Measurements from ENCODE around the gene SOX2.

SOX2 gene

DNA sequence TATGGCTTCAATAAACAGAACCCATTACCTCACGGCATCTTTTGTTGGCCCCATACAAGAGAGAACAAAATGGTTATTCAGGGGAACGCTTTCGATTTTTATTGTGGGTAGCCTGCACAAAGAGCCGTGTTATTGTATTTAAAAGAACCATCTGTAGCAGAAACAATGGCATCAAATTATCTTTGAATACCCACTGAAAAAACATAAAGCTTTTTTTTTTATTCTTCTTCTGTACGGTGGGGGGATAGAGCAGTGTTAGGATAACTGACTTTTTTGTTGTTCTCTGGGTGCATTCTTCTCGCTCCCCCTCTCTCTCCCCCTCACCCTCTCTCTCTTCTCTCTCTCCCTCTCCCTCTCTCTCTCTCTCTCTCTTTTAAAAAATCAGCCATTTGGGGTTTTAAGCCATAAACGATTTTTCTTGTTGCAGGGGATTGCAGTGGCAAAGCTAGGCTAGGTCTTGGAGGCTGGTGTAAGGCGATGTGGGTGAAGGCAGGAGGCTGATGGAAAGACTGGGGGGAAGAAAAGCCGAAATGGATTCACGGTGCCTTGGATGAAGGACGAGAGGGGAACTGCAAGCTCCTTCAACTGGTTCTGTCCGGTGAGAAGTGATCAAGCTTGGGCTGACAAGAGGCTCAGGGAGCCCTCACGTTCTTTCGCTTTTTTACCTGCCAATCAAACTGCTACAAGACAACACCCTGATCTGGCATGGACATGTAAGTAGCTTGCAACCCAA lies 12.4 kb upstream of the SOX2 start:
- Histone ChIP-seq H3K27me3 (ENCODE audit: insufficient read depth, insufficient read length) (peaks cover 21% of the 10 kb centered on the region), H3K9ac (ENCODE audit: insufficient read length, low read depth) (no peak overlapping the region), H3K36me3 (ENCODE audit: insufficient read depth, insufficient read length, low read length) (no peaks in the 10 kb centered on the region), H3K4me1 (ENCODE audit: insufficient read depth, insufficient read length) (no peaks in the 10 kb centered on the region), H3K9me3 (ENCODE audit: insufficient read depth, low read length) (peaks cover 17% of the 10 kb centered on the region; the same call in 1 of the 2 replicates), H3K4me3 (ENCODE audit: insufficient read length, low read depth) (no peak overlapping the region)
- no peak for DNase-seq (ENCODE audit: low read depth, low spot score)
- TF ChIP-seq SUZ12 (IDR thresholded peaks at IDR 0.05; ENCODE audit: extremely low read depth, insufficient read depth, insufficient read length), result no peak

GRCh38 chr3:181700168-181701087 lies 11.3 kb upstream of the SOX2 start:
- Histone ChIP-seq H3K4me1 (ENCODE audit: insufficient read depth, insufficient read length) (no peaks in the 10 kb centered on the region), H3K36me3 (ENCODE audit: insufficient read depth, insufficient read length, low read length) (no peaks in the 10 kb centered on the region), H3K27me3 (ENCODE audit: insufficient read depth, insufficient read length) (peaks cover 21% of the 10 kb centered on the region), H3K9ac (ENCODE audit: insufficient read length, low read depth) (no peak overlapping the region), H3K9me3 (ENCODE audit: insufficient read depth, low read length) (peaks cover 17% of the 10 kb centered on the region; the same call in 1 of the 2 replicates), H3K4me3 (ENCODE audit: insufficient read length, low read depth) (no peak overlapping the region)
- DNase-seq (ENCODE audit: low read depth, low spot score), result no peak
- TF ChIP-seq YY1 (IDR thresholded peaks at IDR 0.05; ENCODE audit: insufficient read depth, insufficient read length) (no peak), ZNF274 (IDR thresholded peaks at IDR 0.05; ENCODE audit: low read depth, low read length) (no peak), SUZ12 (IDR thresholded peaks at IDR 0.05; ENCODE audit: extremely low read depth, insufficient read depth, insufficient read length) (no peak)

GRCh38 chr3:181701096-181701495 lies 10.6 kb upstream of the SOX2 start:
- no peak for TF ChIP-seq YY1 (IDR thresholded peaks at IDR 0.05; ENCODE audit: insufficient read depth, insufficient read length)
- no peak for TF ChIP-seq SUZ12 (IDR thresholded peaks at IDR 0.05; ENCODE audit: extremely low read depth, insufficient read depth, insufficient read length)
- TF ChIP-seq ZNF274 (IDR thresholded peaks at IDR 0.05; ENCODE audit: low read depth, low read length), result no peak
- no peaks in the 10 kb centered on the region for H3K4me1 ChIP-seq (ENCODE audit: insufficient read depth, insufficient read length)
- DNase-seq (ENCODE audit: low read depth, low spot score), result no peak
- no peaks in the 10 kb centered on the region for H3K36me3 ChIP-seq (ENCODE audit: insufficient read depth, insufficient read length, low read length)
- peaks cover 17% of the 10 kb centered on the region; the same call in 1 of the 2 replicates for H3K9me3 ChIP-seq (ENCODE audit: insufficient read depth, low read length)
- H3K27me3 ChIP-seq (ENCODE audit: insufficient read depth, insufficient read length), result peaks cover 15% of the 10 kb centered on the region
- H3K4me3 ChIP-seq (ENCODE audit: insufficient read length, low read depth), result no peak overlapping the region
- H3K9ac ChIP-seq (ENCODE audit: insufficient read length, low read depth), result no peak overlapping the region

DNA sequence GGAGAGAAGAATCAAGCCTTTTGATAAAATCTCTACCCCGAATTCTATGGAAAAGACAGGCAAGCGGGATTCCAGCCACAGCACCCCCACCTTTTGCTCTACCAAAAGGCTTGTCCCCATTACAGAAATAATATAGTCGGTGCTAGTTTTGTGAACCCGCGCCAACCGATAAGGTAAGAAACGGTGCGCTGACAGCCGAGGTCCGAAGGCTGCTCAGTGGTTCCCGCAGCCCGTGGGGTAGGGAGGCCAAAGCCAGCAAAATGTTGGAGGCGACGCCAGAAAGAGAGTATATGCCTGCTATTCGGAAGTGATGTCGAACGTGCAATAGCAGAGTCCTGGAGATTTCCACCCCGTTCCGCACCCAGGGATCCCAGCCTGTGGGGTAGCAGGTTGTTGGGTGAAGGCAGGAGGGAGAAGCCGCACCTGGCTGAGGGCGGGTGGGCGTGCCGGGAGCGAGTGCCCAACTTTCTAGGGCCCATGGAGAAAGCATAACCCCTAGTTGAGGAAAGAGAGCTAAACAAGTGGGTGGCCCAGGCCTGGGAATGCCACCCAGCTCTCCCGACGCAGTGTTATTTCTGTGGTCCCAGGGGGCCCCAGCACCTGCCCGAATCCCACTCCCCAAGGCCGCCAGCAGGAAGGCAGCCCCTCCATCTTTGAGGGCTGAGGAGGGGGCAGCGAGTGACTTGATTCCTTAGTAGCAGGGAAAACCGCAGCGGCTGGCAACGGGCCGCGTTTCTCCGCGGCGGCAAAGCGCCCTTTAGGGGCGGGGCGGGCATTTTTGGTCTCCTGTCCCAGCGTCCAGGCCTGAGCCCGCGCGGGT lies 7.9 kb upstream of the SOX2 start:
- Histone ChIP-seq H3K27me3 (ENCODE audit: insufficient read depth, insufficient read length) (no peaks in the 10 kb centered on the region), H3K4me1 (ENCODE audit: insufficient read depth, insufficient read length) (no peaks in the 10 kb centered on the region), H3K4me3 (ENCODE audit: insufficient read length, low read depth) (no peak overlapping the region), H3K9me3 (ENCODE audit: insufficient read depth, low read length) (peaks cover 17% of the 10 kb centered on the region; the same call in 1 of the 2 replicates), H3K9ac (ENCODE audit: insufficient read length, low read depth) (no peak overlapping the region), H3K36me3 (ENCODE audit: insufficient read depth, insufficient read length, low read length) (no peaks in the 10 kb centered on the region)
- no peak for TF ChIP-seq ZNF274 (IDR thresholded peaks at IDR 0.05; ENCODE audit: low read depth, low read length)
- no peak for TF ChIP-seq SUZ12 (IDR thresholded peaks at IDR 0.05; ENCODE audit: extremely low read depth, insufficient read depth, insufficient read length)
- TF ChIP-seq YY1 (IDR thresholded peaks at IDR 0.05; ENCODE audit: insufficient read depth, insufficient read length), result no peak
- no peak for DNase-seq (ENCODE audit: low read depth, low spot score)

GRCh38 chr3:181704421-181705085 lies 7.2 kb upstream of the SOX2 start:
- H3K4me1 ChIP-seq (ENCODE audit: insufficient read depth, insufficient read length), result no peaks in the 10 kb centered on the region
- H3K27me3 ChIP-seq (ENCODE audit: insufficient read depth, insufficient read length), result no peaks in the 10 kb centered on the region
- DNase-seq (ENCODE audit: low read depth, low spot score), result no peak
- H3K36me3 ChIP-seq (ENCODE audit: insufficient read depth, insufficient read length, low read length), result no peaks in the 10 kb centered on the region
- H3K9me3 ChIP-seq (ENCODE audit: insufficient read depth, low read length), result peaks cover 17% of the 10 kb centered on the region; the same call in 1 of the 2 replicates
- TF ChIP-seq SUZ12 (IDR thresholded peaks at IDR 0.05; ENCODE audit: extremely low read depth, insufficient read depth, insufficient read length), result no peak
- no peak for TF ChIP-seq YY1 (IDR thresholded peaks at IDR 0.05; ENCODE audit: insufficient read depth, insufficient read length)
- TF ChIP-seq ZNF274 (IDR thresholded peaks at IDR 0.05; ENCODE audit: low read depth, low read length), result no peak
- H3K9ac ChIP-seq (ENCODE audit: insufficient read length, low read depth), result no peak overlapping the region
- H3K4me3 ChIP-seq (ENCODE audit: insufficient read length, low read depth), result no peak overlapping the region

DNA sequence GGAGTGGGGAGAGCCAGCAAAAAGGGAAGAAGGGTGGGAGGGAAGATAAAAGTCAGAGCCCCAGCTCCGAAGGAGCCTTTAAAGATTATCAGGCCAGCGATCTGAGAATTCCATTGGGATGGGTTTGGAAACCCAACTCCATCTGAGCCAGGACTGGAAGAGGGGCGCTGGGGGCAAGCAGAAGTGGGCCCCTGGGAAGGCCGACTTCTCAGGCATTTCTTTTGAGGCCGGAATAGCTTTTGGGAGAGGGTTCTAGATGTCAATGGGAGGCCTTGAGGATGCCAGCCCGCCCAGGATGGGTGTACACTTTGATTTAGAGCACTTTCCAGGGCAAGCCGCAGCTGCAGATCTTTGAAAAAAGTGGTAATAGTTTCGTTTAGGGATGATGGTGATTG lies 6.6 kb upstream of the SOX2 start:
- Histone ChIP-seq H3K9me3 (ENCODE audit: insufficient read depth, low read length) (peaks cover 17% of the 10 kb centered on the region; the same call in 1 of the 2 replicates), H3K4me1 (ENCODE audit: insufficient read depth, insufficient read length) (no peaks in the 10 kb centered on the region), H3K27me3 (ENCODE audit: insufficient read depth, insufficient read length) (no peaks in the 10 kb centered on the region), H3K36me3 (ENCODE audit: insufficient read depth, insufficient read length, low read length) (no peaks in the 10 kb centered on the region), H3K9ac (ENCODE audit: insufficient read length, low read depth) (no peak overlapping the region), H3K4me3 (ENCODE audit: insufficient read length, low read depth) (no peak overlapping the region)
- no peak for DNase-seq (ENCODE audit: low read depth, low spot score)
- no peak for TF ChIP-seq SUZ12 (IDR thresholded peaks at IDR 0.05; ENCODE audit: extremely low read depth, insufficient read depth, insufficient read length)
- no peak for TF ChIP-seq YY1 (IDR thresholded peaks at IDR 0.05; ENCODE audit: insufficient read depth, insufficient read length)
- TF ChIP-seq ZNF274 (IDR thresholded peaks at IDR 0.05; ENCODE audit: low read depth, low read length), result no peak
